Gastrocnemius medialis (tissue), 4 donors: Measurements from ENCODE around the gene CAPN2.

Experiments
- POLR2A ChIP-seq, 2 donors: fragments of 450-650 bp; IDR thresholded peaks; one replicate each; pipeline ENCODE4 v1.6.1; 2017; ENCODE audit warnings: antibody characterized with exemption in 2 of 2, mild to moderate bottlenecking in 2 of 2, moderate library complexity in 2 of 2
- TF ChIP-seq, protein P1 (sequence below), 5 experiments: fragments of 450-650 bp in 3 of 5; fragments of 200-600 bp in 2 of 5; sonication (generic) in 2 of 5; IDR thresholded peaks in 4 of 5; conservative IDR thresholded peaks in 1 of 5; 1 replicate in 4 of 5; 2 replicates in 1 of 5; pipeline ENCODE4 v1.5.1; 2016 to 2019; ENCODE audit warnings: antibody characterized with exemption in 5 of 5, mild to moderate bottlenecking in 3 of 5, moderate library complexity in 3 of 5

DNA sequence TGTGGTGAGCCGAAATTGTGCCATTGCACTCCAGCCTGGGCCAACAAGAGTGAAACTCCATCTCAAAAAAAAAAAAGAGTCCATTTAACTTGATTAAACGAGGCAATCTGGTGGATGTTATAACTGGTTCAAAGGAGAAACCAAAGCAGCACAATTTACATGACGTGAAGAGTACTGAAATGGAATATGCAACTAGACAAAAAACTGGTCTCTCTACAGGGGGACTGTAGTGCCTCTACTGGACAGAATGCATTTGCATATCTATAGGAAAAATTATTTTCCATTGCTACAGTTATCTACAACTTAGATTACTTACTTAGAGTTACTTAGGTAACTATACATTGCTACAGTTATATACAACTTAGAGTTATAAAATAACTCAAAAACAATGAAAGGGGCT, 2.7 kb upstream of the CAPN2 start:
- TF ChIP-seq, protein P1, sequence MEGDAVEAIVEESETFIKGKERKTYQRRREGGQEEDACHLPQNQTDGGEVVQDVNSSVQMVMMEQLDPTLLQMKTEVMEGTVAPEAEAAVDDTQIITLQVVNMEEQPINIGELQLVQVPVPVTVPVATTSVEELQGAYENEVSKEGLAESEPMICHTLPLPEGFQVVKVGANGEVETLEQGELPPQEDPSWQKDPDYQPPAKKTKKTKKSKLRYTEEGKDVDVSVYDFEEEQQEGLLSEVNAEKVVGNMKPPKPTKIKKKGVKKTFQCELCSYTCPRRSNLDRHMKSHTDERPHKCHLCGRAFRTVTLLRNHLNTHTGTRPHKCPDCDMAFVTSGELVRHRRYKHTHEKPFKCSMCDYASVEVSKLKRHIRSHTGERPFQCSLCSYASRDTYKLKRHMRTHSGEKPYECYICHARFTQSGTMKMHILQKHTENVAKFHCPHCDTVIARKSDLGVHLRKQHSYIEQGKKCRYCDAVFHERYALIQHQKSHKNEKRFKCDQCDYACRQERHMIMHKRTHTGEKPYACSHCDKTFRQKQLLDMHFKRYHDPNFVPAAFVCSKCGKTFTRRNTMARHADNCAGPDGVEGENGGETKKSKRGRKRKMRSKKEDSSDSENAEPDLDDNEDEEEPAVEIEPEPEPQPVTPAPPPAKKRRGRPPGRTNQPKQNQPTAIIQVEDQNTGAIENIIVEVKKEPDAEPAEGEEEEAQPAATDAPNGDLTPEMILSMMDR (IDR thresholded peaks at IDR 0.05 in 4 of 5, conservative IDR thresholded peaks at IDR 0.05 in 1 of 5) = peak in 1 of 5 experiments; percentile 6
- TF ChIP-seq POLR2A (IDR thresholded peaks at IDR 0.05) = no peak
